Rectal smooth muscle tissue (tissue), 1 donor: ENCODE data around the gene HRG.
"Not testable (repeated sequence)": the region's sequence is repeated elsewhere in the genome, so short reads cannot be mapped to it uniquely, and the experiment has no call there.

Experiments used
- H3K27ac ChIP-seq: one replicate; pipeline ENCODE4 v1.7.0; 2013; ENCODE audit warnings: low read depth, low read length, inconsistent platforms
- H3K27me3 ChIP-seq: one replicate; pipeline ENCODE4 v1.7.0; 2013; ENCODE audit warnings: low read length; ENCODE audit not compliant: control insufficient read depth, insufficient read depth
- H3K36me3 ChIP-seq: one replicate; pipeline ENCODE4 v1.7.0; 2013; ENCODE audit warnings: low read length; ENCODE audit not compliant: control insufficient read depth, insufficient read depth
- H3K4me1 ChIP-seq: one replicate; pipeline ENCODE4 v1.7.0; 2013; ENCODE audit warnings: low read length; ENCODE audit not compliant: control insufficient read depth, insufficient read depth
- H3K4me3 ChIP-seq: one replicate; pipeline ENCODE4 v1.7.0; 2013; ENCODE audit warnings: low read length
- H3K9ac ChIP-seq: one replicate; pipeline ENCODE4 v1.7.0; 2013; ENCODE audit warnings: low read length

HRG gene

DNA sequence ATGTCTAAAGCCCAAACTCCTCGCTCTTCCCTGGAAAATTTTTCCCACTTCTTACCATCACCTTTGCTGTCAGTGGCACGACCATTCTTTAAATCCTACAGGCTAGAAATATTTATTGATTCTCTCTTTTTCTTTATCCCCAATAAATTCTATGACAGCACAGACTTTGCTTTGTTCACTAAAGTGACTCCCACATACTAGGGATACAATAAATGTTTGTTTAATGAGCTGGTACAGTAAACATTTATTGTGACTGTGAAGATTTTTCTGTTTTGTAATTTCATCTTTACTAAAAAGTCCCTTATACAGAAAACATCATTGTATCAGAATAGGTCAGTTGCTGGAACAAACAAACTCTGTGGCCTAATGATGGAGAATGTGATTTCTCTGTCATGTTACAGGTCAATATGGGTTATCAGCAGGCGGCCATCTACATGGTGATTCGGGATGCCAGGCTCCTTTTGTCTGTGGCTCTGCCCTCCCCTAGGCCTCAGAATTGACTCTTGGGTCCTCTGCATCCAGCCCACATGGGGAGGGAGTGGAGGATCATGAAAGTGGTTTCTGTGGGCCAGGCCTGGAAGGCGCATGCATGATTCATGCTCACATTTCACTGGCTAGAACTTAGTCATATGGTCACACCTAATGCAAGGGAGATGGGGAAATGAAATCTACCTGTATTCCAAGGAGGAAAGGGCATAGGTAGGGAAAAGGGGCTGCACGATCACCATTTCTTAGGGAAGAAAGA is 28.6 kb downstream of the HRG start:
- Histone ChIP-seq H3K27ac (no peak overlapping the region), H3K9ac (no peak overlapping the region), H3K27me3 (no peaks in the 10 kb centered on the region), H3K4me1 (no peaks in the 10 kb centered on the region), H3K4me3 (no peak overlapping the region), H3K36me3 (no peaks in the 10 kb centered on the region)

- no peak overlapping the region for H3K9ac ChIP-seq
- H3K27me3 ChIP-seq, result no peaks in the 10 kb centered on the region
- no peak overlapping the region for H3K27ac ChIP-seq
Measured at GRCh38 chr3:186696522-186696921, 30.7 kb downstream of the HRG start.

GRCh38 chr3:186697510-186697909 is 31.7 kb downstream of the HRG start:
- no peaks in the 10 kb centered on the region for H3K4me1 ChIP-seq
- no peak overlapping the region for H3K4me3 ChIP-seq
- H3K9ac ChIP-seq, result no peak overlapping the region
- H3K27me3 ChIP-seq, result no peaks in the 10 kb centered on the region
- H3K36me3 ChIP-seq, result no peaks in the 10 kb centered on the region
- H3K27ac ChIP-seq, result no peak overlapping the region

More at GRCh38 chr3:186696522-186696921, 30.7 kb downstream of the HRG start:
- H3K4me1 ChIP-seq, result no peaks in the 10 kb centered on the region
- no peaks in the 10 kb centered on the region for H3K36me3 ChIP-seq
- H3K4me3 ChIP-seq, result no peak overlapping the region

GRCh38 chr3:186700267-186700666 is 34.5 kb downstream of the HRG start:
- no peaks in the 10 kb centered on the region for H3K27me3 ChIP-seq
- H3K4me3 ChIP-seq, result no peak overlapping the region
- H3K9ac ChIP-seq, result no peak overlapping the region
- no peaks in the 10 kb centered on the region for H3K36me3 ChIP-seq
- no peaks in the 10 kb centered on the region for H3K4me1 ChIP-seq
- no peak overlapping the region for H3K27ac ChIP-seq

DNA sequence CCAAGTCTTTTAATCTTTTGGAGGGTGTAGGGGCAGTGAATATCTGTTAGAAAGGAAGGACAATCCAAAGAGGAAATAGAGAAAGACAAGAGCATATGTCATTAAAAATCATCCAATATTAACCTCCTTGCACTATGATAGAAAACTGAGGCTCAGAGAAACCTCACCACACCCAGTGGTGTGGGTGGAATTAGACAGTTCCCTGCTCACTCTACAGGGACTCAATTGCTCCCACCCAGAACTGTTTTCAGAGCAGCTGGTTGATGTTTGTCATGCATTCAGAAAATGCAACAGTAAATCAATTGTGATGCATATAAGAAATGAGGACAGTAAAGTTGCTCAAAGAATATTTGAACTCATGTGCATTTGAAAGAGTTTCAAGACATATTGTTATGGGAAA is 36.6 kb downstream of the HRG start:
- not testable (repeated sequence) for H3K27me3 ChIP-seq, H3K9ac ChIP-seq, H3K27ac ChIP-seq, H3K4me3 ChIP-seq, H3K36me3 ChIP-seq, H3K4me1 ChIP-seq

DNA sequence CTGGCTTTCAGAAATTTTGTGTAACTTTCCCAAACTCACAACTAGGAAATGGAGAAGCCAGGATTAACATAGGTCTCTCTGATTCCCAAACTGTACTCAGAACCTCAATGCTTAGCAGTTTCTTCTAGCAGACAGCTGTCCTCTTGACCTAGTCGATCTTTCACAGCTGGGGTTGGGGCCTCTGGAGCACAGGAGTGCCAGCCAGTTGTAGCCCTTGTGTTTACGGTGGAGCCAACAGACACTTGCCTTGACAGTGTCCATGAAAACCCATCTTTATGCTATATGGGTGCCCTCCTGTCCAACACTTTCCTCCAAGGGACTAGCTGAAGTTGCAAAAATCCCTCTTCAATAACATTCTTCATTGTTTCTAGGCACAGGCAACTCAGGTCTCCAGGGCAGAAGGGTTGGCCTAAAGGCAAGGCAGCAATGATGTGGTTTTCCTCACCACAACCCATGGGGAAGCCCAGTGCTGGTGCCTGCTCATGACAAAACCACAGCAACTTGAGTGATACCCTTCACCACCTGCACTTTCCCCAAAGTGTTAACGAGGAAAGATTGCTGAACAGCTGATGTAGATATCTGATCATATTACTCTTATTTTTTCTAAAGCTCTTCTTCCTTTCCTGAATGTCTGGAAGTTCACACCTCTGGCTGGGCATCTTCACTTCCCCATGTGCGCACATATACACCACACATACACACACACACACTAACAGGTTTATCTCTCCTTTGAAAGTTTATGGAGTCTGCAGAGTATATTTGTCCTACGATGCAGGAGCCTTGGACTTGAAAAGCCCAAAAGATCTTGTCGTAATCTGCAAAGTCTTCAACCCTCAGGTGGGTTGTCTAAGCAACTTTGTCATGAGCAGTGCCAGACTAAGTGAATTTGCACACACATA is 40.3 kb downstream of the HRG start:
- H3K4me3 ChIP-seq, result no peak overlapping the region
- no peaks in the 10 kb centered on the region for H3K36me3 ChIP-seq
- H3K27me3 ChIP-seq, result no peaks in the 10 kb centered on the region
- H3K4me1 ChIP-seq, result no peaks in the 10 kb centered on the region
- H3K9ac ChIP-seq, result no peak overlapping the region
- no peak overlapping the region for H3K27ac ChIP-seq

GRCh38 chr3:186708983-186709679 is 43.3 kb downstream of the HRG start:
- Histone ChIP-seq H3K4me1 (no peaks in the 10 kb centered on the region), H3K27me3 (no peaks in the 10 kb centered on the region), H3K9ac (no peak overlapping the region), H3K4me3 (no peak overlapping the region), H3K27ac (no peak overlapping the region), H3K36me3 (no peaks in the 10 kb centered on the region)

- H3K4me1 ChIP-seq, H3K9ac ChIP-seq, H3K27me3 ChIP-seq, H3K36me3 ChIP-seq, H3K27ac ChIP-seq, H3K4me3 ChIP-seq: not testable (repeated sequence)
Measured at GRCh38 chr3:186710694-186711093, 44.9 kb downstream of the HRG start.

DNA sequence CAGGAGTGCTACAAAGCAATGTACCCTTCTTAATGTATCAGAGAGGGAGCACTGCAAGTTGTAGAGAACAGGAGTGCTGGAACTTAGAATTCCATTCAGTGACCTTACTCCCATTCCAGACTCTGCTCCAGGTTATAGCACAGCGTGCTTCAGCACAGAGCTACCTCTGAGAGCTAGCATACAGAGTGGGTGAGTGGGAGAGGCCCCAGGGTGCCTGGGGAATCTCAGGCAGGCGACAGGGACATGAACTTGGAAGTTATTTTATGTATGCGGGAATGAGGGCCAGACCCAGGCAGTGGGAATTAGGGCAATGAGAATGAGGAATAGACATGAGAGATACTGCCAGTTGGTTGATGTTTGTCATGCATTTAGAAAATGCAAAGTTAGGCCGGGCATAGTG is 47.7 kb downstream of the HRG start:
- no peak overlapping the region for H3K9ac ChIP-seq
- no peak overlapping the region for H3K4me3 ChIP-seq
- H3K27ac ChIP-seq, result no peak overlapping the region

GRCh38 chr3:186717039-186717457 is 51.2 kb downstream of the HRG start, which contains the start of gene KNG1:
TSS of gene KNG1 (plus strand) at chr3:186717359. CDS start at chr3:186717543, 184 bp downstream.
- Histone ChIP-seq H3K4me3 (no peak within 1 kb of the TSS), H3K27ac (no peak within 1 kb of the TSS), H3K4me1 (no peaks in the 10 kb centered on the region), H3K27me3 (no peaks in the 10 kb centered on the region), H3K36me3 (no peaks in the 10 kb centered on the region), H3K9ac (no peak within 1 kb of the TSS)

More for the DNA sequence above, 47.7 kb downstream of the HRG start:
- H3K4me1 ChIP-seq, result no peaks in the 10 kb centered on the region
- no peaks in the 10 kb centered on the region for H3K36me3 ChIP-seq
- H3K27me3 ChIP-seq, result no peaks in the 10 kb centered on the region

- Histone ChIP-seq H3K4me1 (no peaks in the 10 kb centered on the region), H3K27ac (no peak overlapping the region), H3K4me3 (no peak overlapping the region), H3K27me3 (no peaks in the 10 kb centered on the region), H3K36me3 (no peaks in the 10 kb centered on the region), H3K9ac (no peak overlapping the region)
Measured at GRCh38 chr3:186719945-186720739, 54.3 kb downstream of the HRG start.

DNA sequence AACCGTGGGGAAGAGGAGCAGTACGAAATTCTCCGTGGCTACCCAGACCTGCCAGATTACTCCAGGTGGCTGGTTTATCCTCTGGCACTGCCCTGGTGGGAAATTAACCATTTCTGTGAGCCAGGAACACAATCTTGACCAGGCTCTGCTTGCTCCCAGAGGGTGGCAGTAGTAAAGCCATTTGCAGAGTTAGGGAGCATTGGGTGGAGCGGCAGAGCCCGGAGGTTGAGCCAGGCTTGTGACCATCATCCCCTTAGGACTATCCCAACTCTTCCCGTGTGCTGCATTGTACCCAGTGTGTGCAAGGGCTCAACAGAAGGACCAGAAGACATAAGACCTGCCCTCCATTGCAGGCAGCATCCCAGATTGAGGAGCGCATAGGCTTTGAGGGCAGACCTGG is 56.6 kb downstream of the HRG start:
- no peak overlapping the region for H3K4me3 ChIP-seq
- no peaks in the 10 kb centered on the region for H3K4me1 ChIP-seq
- no peaks in the 10 kb centered on the region for H3K36me3 ChIP-seq
- H3K9ac ChIP-seq, result no peak overlapping the region
- H3K27me3 ChIP-seq, result no peaks in the 10 kb centered on the region
- no peak overlapping the region for H3K27ac ChIP-seq
